Activated naive CD4-positive, alpha-beta T cell treated with anti-CD3 and anti-CD28 coated beads, Interleukin-2, amount 50 U/mL, for 16 hours (primary cell): ENCODE data around the gene SLC6A7.
"Not testable (repeated sequence)": the region's sequence is repeated elsewhere in the genome, so short reads cannot be mapped to it uniquely, and the experiment has no call there.

Source experiments
- DNase-seq: peaks from one replicate; pipeline ENCODE4 v3.0.0-alpha.2; 2020

SLC6A7 gene

DNA sequence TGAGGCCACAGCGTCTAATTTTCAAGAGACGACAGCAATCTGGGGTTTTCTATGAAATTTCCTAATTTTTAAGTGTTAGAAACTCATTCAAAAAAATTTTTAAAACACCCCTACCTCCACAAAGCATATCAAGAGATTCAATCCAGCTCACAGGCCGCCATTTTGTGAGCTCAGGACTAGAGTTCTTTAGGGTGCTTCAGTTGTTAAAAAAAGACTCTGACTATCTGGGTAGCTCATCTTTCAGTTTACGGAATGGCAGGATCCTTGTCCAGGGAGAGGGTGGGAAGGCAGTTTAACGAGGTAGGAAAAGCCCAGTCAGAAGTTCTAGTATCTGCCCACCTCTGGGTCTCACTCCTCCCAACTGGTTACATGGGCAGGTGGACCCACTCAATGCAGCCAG lies 56.6 kb downstream of the SLC6A7 start:
- no peak for DNase-seq

DNA sequence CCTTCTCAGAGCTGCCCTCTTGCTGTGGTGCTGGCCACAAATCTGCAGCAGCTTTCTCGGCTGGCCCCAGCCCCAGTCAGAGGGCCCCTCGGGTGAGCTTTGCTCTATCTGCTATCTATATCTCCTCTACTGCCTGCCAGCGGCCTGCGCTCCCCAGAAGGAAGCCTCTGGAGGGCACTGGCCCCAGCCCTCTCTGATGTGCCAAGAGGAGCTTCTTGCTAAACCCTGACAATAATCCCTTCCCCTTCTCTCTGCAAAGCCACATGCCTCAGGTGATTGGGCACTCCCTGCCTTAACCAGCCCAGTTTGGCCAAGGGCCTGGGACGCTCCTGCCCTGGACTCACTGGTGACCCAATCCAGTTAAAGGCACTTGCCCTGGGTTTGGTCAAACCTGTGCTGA lies 57.0 kb downstream of the SLC6A7 start:
- no peak for DNase-seq

GRCh38 chr5:150247726-150248125 lies 57.9 kb downstream of the SLC6A7 start:
- no peak for DNase-seq

DNA sequence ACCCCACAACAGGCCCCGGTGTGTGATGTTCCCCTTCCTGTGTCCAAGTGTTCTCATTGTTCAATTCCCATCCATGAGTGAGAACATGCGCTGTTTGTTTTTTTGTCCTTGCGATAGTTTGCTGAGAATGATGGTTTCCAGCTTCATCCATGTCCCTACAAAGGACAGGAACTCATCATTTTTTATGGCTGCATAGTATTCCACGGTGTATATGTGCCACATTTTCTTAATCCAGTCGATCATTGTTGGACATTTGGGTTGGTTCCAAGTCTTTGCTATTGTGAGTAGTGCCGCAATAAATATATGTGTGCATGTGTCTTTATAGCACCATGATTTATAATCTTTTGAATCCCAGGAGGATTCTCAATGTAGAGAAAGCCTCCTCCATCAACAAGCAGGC lies 58.6 kb downstream of the SLC6A7 start:
- not testable (repeated sequence) for DNase-seq

DNA sequence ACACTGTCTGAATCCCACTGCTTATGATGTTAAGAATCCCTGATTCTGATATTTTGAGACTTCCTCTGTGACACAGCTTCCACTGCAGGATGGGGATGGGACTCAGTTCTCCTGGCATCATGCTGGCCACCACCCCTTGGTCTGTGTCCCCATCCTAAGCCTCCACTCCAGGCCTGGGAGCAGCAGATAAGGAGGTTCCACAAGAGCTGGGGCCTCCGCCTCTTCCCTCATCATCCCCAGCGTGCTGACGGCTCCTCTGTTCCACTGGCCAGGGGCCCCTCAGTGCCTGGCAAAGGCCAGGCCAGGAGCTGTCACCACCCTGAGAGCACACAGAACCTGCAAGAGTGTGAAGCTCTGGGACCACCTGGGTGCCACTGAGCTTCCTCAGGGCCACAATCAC lies 59.1 kb downstream of the SLC6A7 start:
- DNase-seq = no peak

GRCh38 chr5:150249744-150250143 lies 59.9 kb downstream of the SLC6A7 start:
- no peak for DNase-seq

DNA sequence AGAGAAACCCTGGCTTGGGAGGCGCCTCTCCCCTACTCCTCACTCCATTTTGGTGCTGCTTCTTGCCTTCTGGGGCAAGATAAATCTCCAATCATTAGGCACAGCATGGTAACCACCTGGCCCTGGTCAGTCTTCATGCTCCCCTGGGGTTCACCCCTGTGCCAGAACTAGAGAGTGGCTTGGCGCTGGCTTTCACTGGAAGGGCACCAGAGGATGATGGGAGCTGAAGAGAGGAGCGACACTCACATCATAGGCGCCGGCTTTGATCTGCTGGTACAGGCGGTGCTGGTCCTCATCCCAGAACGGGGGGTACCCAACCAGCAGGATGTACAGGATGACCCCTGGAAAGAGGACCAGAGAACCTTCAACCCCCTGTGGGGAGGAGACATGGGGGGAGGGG lies 61.6 kb downstream of the SLC6A7 start:
- DNase-seq = no peak

- DNase-seq = no peak
Observed at GRCh38 chr5:150252489-150252888, 62.6 kb downstream of the SLC6A7 start.

GRCh38 chr5:150253416-150254208 lies 63.8 kb downstream of the SLC6A7 start:
- DNase-seq = no peak

DNA sequence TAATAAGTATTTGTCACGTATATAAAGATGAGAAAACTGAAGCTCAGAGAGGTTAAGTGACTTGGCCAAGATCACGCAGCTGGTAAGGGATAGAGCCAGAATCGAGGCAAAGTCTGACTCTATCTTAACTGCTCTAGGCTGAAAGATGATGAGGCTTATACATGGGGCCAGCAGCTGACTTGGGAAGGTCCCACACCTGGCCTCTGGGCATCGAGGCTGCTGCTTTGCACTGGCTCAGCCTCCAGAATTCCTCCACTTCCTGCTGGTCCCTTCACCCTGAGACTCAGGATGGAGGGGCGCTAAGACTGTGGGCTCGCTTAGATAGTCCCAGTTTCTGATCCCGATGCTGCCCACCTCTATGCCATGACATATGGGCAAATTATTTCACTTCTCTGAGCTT lies 64.5 kb downstream of the SLC6A7 start:
- no peak for DNase-seq

- DNase-seq = no peak
Observed at GRCh38 chr5:150254774-150255173, 64.9 kb downstream of the SLC6A7 start.

GRCh38 chr5:150255659-150256409 lies 66.0 kb downstream of the SLC6A7 start:
- no peak for DNase-seq

DNA sequence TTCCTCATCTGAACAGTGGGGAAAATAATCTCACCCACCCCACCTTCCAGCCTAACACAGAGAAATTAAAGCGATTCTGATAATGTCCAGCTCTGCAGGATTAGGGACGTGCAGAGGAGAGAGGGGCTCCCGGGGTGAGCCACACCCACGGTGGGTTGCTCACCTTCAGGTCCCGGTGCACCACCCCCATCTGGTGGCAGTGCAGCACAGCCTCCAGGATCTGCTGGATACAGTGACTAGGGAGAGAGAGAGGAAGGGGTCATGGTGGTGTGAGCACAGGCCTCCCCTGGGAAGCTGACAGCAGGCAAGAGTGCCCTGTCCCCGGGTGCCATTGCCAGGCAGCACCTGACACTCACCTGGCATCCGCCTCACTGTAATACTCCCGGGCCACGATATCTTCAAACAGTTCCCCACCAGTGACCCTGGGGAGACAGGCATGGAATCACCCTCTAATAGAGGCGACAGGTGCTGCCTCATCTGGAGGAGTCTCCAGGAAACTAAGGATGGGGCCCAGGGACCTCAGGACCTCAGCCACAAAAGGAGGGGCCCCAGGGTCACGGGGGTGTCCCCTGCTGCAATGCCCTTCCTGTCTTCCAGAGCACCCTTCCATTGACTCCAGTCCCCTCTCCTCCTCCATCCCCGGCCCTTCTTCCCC lies 66.7 kb downstream of the SLC6A7 start:
- no peak for DNase-seq

- no peak for DNase-seq
Observed at GRCh38 chr5:150257424-150257823, 67.6 kb downstream of the SLC6A7 start.

DNA sequence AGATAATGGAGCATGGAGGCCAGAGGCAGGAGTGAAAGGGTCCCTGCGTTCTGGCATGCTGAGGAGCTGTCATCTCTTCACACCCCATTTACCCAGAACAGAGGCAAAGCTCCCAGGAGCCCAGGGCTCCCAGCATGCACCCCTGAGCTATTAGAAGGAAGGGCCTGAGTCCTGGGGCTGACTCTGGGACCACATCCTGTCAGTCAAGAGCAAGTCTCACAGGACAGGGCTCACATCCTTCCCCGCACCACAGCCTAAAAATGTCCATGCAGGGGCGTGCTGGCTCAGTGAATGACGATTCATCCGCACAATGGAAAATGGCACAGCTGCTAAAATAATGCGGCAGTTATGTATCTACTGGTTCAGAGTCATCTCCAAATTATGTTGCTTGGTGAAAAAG lies 68.3 kb downstream of the SLC6A7 start:
- no peak for DNase-seq
